HPDE6-E6E7 (cell line): ENCODE results near the gene EFEMP1.
"Not testable (repeated sequence)": the region's sequence is repeated elsewhere in the genome, so short reads cannot be mapped to it uniquely, and the experiment has no call there.

ENCODE experiments used
- DNase-seq: peaks from one replicate; pipeline ENCODE4 v3.0.0; 2011; ENCODE audit warnings: missing footprints; ENCODE audit errors: extremely low spot score

Gene EFEMP1

DNA sequence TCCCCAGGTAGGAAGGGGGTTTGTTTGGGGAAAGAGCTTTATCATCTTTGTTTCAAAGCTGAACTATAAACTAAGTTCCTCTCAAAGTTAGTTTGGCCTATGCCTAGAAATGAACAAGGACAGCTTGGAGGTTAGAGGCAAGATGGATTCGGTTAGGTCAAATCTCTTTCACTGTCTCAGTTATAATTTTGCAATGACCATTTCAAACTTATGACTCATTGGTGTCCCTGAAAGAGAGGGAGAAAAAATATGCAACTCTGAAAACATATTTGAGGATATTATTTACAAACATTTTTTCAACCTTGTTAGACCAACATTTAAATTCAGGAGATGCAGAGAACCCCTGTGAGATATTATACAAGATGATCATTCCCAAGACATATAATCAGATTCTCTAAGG is 95.7 kb downstream of the EFEMP1 start:
- no peak for DNase-seq

GRCh38 chr2:55827428-55827827 is 96.2 kb downstream of the EFEMP1 start:
- not testable (repeated sequence) for DNase-seq

- no peak for DNase-seq
These were observed 97.3 kb downstream of the EFEMP1 start for GRCh38 chr2:55826246-55826645.

DNA sequence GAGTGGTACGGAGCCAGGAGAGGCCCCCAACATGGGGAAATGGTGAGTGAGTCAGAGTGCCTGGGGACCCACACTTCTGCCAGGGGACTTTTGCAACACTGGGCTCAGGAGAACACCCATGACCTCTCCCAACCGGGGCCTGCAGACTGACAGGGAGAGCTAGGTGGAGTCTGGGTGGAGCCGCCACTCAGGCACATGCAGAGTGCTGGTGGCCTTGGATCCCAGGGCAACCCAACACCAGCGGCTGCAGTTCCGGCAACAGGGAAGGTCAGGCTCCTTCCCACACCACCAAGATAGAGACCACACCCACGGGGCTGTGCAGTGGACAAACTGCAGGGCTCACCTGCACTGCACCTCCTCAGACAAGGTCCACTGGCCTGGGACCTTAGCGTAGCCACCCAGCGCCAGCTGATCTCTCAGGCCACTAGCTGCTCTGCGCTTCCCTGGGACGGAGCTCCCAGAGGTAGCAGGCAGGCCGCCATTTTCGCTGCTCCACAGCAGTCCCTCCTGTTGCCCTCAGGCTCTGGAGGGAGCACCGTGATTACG is 99.0 kb downstream of the EFEMP1 start:
- no peak for DNase-seq
